Esophagus muscularis mucosa (tissue), 4 donors: ENCODE measurements around the gene LRP5. TPM values are rescaled to one million over a fixed set of nuclear protein-coding genes. Genes with fewer than 3 reads are reported as not detected.

Source experiments
- DNase-seq: peaks from one replicate; pipeline ENCODE4 v3.0.0-alpha.2; 2017; ENCODE audit errors: extremely low spot score
- H3K27ac ChIP-seq, 4 donors: fragments of 200-600 bp; sonication (generic); replicated peaks in 1 of 4; 1 replicate in 3 of 4; 2 replicates in 1 of 4; pipeline ENCODE4 v1.5.1; 2016 to 2019; ENCODE audit warnings: mild to moderate bottlenecking in 1 of 4
- H3K27me3 ChIP-seq, 4 donors: fragments of 200-600 bp; sonication (generic); one replicate each; pipeline versions ENCODE4 v1.5.1 to v1.6.0; 2016 to 2019
- H3K36me3 ChIP-seq, 4 donors: fragments of 200-600 bp; sonication (generic); one replicate each; pipeline ENCODE4 v1.5.1; 2016 to 2019
- H3K4me1 ChIP-seq, 4 donors: fragments of 200-600 bp; sonication (generic); one replicate each; pipeline ENCODE4 v1.5.1; 2016 to 2019
- H3K4me3 ChIP-seq, 4 donors: fragments of 200-600 bp; sonication (generic); 1 replicate in 2 of 4; 2 replicates in 2 of 4; pipeline ENCODE4 v1.5.1; 2016 to 2019; ENCODE audit warnings: mild to moderate bottlenecking in 4 of 4, moderate library complexity in 1 of 4
- H3K9me3 ChIP-seq, 4 donors: fragments of 200-600 bp; sonication (generic); 1 replicate in 3 of 4; 2 replicates in 1 of 4; pipeline ENCODE4 v1.5.1; 2016 to 2019
- CTCF ChIP-seq, 3 experiments: fragments of 200-600 bp in 2 of 3; fragments of 450-650 bp in 1 of 3; sonication (generic) in 2 of 3; IDR thresholded peaks; one replicate each; pipeline ENCODE4 v1.5.1; 2017 to 2019; ENCODE audit warnings: antibody characterized with exemption in 3 of 3, mild to moderate bottlenecking in 2 of 3, moderate library complexity in 1 of 3
- EP300 ChIP-seq: sonication (generic); formaldehyde crosslinking; IDR thresholded peaks from one replicate; pipeline ENCODE4 v1.6.1; 2017; ENCODE audit warnings: antibody characterized with exemption
- POLR2A ChIP-seq: fragments of 450-650 bp; IDR thresholded peaks from one replicate; pipeline ENCODE4 v1.6.1; 2017; ENCODE audit warnings: antibody characterized with exemption, moderate library complexity, mild to moderate bottlenecking, low read depth
- POLR2AphosphoS5 ChIP-seq, 2 donors: sonication (generic); formaldehyde crosslinking; IDR thresholded peaks; one replicate each; pipeline ENCODE4 v1.6.1; 2017; ENCODE audit warnings: antibody characterized with exemption in 2 of 2
- WGBS: methylation state at CpG from one replicate; pipeline ENCODE4 v1.1.5; 2018; 5-methylcytosine and 5-hydroxymethylcytosine counted together
- intact Hi-C: fragments of 100-400 bp; cut with DNase I; formaldehyde crosslinking; loops from one replicate; pipeline ENCODE4 v1.15.1; 2023
- total RNA-seq, 4 donors: library from RNA; depleted of rRNA; stranded (reverse); fragments of >200 nt; gene quantifications; one replicate each; pipeline versions ENCODE4 v1.1.0 to v1.2.1, GENCODE V29; 2016

LRP5 gene
- total RNA-seq, 4 donors from 2014 or later, result 34.0 to 78.4 (median 56.2) TPM

- no peaks in the 10 kb centered on the region for H3K27me3 ChIP-seq
- 55% methylated on average over 13 of the region's 13 CpGs for WGBS
- H3K4me1 ChIP-seq, result peaks cover 80 to 94% (median 85%) of the 10 kb centered on the region in 4 donors
- no peaks in the 10 kb centered on the region for H3K36me3 ChIP-seq
- TF ChIP-seq EP300, result no peak
- no peak for TF ChIP-seq POLR2A
- no peak for TF ChIP-seq CTCF (IDR thresholded peaks at IDR 0.05)
- no peaks in the 10 kb centered on the region for H3K9me3 ChIP-seq
- H3K27ac ChIP-seq, result peak overlapping the region in 3 of 4 donors; percentile 54 to 74 (median 67)
- peak overlapping the region in 1 of 4 donors; percentile 2 for H3K4me3 ChIP-seq
- intact Hi-C loops, result no loop called here
- DNase-seq, result no peak
These were observed 17.7 kb downstream of the LRP5 start for GRCh38 chr11:68329978-68330699.

- intact Hi-C loops, result no loop called here
- no peak for DNase-seq
- peaks cover 78 to 94% (median 85%) of the 10 kb centered on the region in 4 donors for H3K4me1 ChIP-seq
- peak overlapping the region; percentile 52 to 74 (median 60) for H3K27ac ChIP-seq
- no peaks in the 10 kb centered on the region for H3K9me3 ChIP-seq
- WGBS, result 79% methylated on average over 16 of the region's 16 CpGs
- no peaks in the 10 kb centered on the region for H3K27me3 ChIP-seq
- H3K4me3 ChIP-seq, result peak overlapping the region in 1 of 4 donors; percentile 2
- TF ChIP-seq CTCF (IDR thresholded peaks at IDR 0.05), result no peak
- TF ChIP-seq EP300, result no peak
- no peak for TF ChIP-seq POLR2A
- TF ChIP-seq POLR2AphosphoS5 (IDR thresholded peaks at IDR 0.05), result no peak
- H3K36me3 ChIP-seq, result no peaks in the 10 kb centered on the region
These were observed 18.4 kb downstream of the LRP5 start for GRCh38 chr11:68330700-68331337.

- TF ChIP-seq POLR2A, result no peak
- TF ChIP-seq EP300, result no peak
- H3K27me3 ChIP-seq, result no peaks in the 10 kb centered on the region
- H3K36me3 ChIP-seq, result no peaks in the 10 kb centered on the region
- 62% methylated on average over 13 of the region's 14 CpGs for WGBS
- H3K4me1 ChIP-seq, result peaks cover 78 to 94% (median 85%) of the 10 kb centered on the region in 4 donors
- H3K9me3 ChIP-seq, result no peaks in the 10 kb centered on the region
- no peak for DNase-seq
- no peak overlapping the region for H3K4me3 ChIP-seq
- H3K27ac ChIP-seq, result peak overlapping the region; percentile 52 to 74 (median 60)
- intact Hi-C loops, result no loop called here
These were observed 19.1 kb downstream of the LRP5 start for GRCh38 chr11:68331338-68331947.

GRCh38 chr11:68332186-68332585, 19.8 kb downstream of the LRP5 start:
- no peak for DNase-seq
- Histone ChIP-seq H3K27me3 (no peaks in the 10 kb centered on the region), H3K27ac (peak overlapping the region in 1 of 4 donors; percentile 30), H3K9me3 (no peaks in the 10 kb centered on the region), H3K4me1 (peaks cover 78 to 94% (median 85%) of the 10 kb centered on the region in 4 donors), H3K36me3 (no peaks in the 10 kb centered on the region), H3K4me3 (no peak overlapping the region)
- WGBS, result 97% methylated on average over 9 of the region's 9 CpGs
- intact Hi-C loops, result no loop called here
- TF ChIP-seq CTCF (IDR thresholded peaks at IDR 0.05) (no peak), POLR2AphosphoS5 (IDR thresholded peaks at IDR 0.05) (no peak), EP300 (no peak), POLR2A (no peak)

- no peak overlapping the region for H3K4me3 ChIP-seq
- no peaks in the 10 kb centered on the region for H3K36me3 ChIP-seq
- intact Hi-C loops, result no loop called here
- TF ChIP-seq POLR2A (no peak), EP300 (no peak), CTCF (IDR thresholded peaks at IDR 0.05) (no peak), POLR2AphosphoS5 (IDR thresholded peaks at IDR 0.05) (no peak)
- DNase-seq, result no peak
- no peaks in the 10 kb centered on the region for H3K27me3 ChIP-seq
- H3K9me3 ChIP-seq, result no peaks in the 10 kb centered on the region
- H3K27ac ChIP-seq, result no peak overlapping the region
- WGBS, result 72% methylated on average over 4 of the region's 4 CpGs
- H3K4me1 ChIP-seq, result peaks cover 78 to 94% (median 85%) of the 10 kb centered on the region in 4 donors
These were observed 20.8 kb downstream of the LRP5 start for GRCh38 chr11:68333173-68333572.
